Fibroblast of the aortic adventitia (primary cell): Measurements from ENCODE around the gene NSFL1C. TPM values are rescaled to one million over a fixed set of nuclear protein-coding genes. Genes with fewer than 3 reads are reported as not detected.
A peak's percentile ranks its signal among the peaks of the same experiment; 100 is the strongest.

Experiments used
- DNase-seq: peaks from one replicate; pipeline ENCODE4 v3.0.0-alpha.2; 2010; ENCODE audit warnings: low read depth
- H3K4me3 ChIP-seq: 2 replicates; pipeline ENCODE4 v1.5.1; 2011; ENCODE audit warnings: low read depth, mild to moderate bottlenecking, control low read depth, low read length, moderate library complexity
- total RNA-seq: library from RNA; depleted of rRNA; stranded (reverse); fragments of >200 nt; gene quantifications from 2 replicates; pipeline ENCODE4 v1.2.3, GENCODE V29; 2012; ENCODE audit warnings: low replicate concordance
- TF ChIP-seq, protein P1 (sequence below): IDR thresholded peaks from 2 replicates; pipeline ENCODE4 v1.5.1; 2011; ENCODE audit warnings: mild to moderate bottlenecking, low read length, control low read depth, inconsistent platforms; ENCODE audit not compliant: insufficient read depth

The NSFL1C gene
- total RNA-seq, 1 donor = 26.9 TPM

DNA sequence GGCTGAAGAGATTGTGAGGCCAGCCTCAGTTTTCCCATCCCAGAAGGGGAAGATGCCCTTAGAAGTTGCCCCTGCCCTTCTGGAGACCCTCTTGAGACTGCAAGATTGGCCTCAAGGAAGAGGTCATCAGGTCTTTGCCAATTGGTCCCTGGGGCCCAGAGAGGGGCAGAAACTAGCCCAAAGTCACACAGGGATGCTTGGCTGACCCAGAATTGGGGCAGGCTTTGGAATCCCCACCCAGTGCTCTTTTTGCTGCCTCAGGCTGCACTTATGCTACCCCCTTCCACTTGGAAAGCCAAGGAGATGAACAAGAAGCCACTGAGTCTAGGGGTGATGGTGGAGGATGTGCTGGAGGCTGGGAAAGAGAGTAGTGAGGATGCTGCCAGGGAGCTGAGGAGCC is 48.9 kb downstream of the NSFL1C start:
- TF ChIP-seq, protein P1, sequence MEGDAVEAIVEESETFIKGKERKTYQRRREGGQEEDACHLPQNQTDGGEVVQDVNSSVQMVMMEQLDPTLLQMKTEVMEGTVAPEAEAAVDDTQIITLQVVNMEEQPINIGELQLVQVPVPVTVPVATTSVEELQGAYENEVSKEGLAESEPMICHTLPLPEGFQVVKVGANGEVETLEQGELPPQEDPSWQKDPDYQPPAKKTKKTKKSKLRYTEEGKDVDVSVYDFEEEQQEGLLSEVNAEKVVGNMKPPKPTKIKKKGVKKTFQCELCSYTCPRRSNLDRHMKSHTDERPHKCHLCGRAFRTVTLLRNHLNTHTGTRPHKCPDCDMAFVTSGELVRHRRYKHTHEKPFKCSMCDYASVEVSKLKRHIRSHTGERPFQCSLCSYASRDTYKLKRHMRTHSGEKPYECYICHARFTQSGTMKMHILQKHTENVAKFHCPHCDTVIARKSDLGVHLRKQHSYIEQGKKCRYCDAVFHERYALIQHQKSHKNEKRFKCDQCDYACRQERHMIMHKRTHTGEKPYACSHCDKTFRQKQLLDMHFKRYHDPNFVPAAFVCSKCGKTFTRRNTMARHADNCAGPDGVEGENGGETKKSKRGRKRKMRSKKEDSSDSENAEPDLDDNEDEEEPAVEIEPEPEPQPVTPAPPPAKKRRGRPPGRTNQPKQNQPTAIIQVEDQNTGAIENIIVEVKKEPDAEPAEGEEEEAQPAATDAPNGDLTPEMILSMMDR = no peak
- no peak for DNase-seq
- H3K4me3 ChIP-seq = no peak overlapping the region

DNA sequence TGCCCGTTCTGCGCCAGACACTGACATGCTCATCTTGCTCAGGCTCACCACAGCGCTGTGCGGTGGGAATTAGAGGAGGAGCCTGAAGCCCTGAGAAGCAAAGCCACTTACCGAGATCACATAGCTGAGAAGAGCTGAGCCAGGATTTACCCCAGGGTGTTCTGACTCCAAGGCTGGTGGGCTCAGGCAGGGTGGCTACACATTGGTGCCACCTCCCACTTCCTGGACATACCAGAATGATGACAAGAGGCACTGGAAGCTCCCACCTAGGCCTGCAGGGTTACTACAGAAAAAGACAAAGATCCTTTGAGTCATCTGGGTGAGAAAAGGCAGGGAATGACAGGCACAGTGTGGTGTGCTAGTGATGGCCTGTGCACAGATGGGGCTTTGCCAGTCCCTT is 49.4 kb downstream of the NSFL1C start:
- DNase-seq = no peak
- TF ChIP-seq, protein P1 = no peak
- H3K4me3 ChIP-seq = no peak overlapping the region

DNA sequence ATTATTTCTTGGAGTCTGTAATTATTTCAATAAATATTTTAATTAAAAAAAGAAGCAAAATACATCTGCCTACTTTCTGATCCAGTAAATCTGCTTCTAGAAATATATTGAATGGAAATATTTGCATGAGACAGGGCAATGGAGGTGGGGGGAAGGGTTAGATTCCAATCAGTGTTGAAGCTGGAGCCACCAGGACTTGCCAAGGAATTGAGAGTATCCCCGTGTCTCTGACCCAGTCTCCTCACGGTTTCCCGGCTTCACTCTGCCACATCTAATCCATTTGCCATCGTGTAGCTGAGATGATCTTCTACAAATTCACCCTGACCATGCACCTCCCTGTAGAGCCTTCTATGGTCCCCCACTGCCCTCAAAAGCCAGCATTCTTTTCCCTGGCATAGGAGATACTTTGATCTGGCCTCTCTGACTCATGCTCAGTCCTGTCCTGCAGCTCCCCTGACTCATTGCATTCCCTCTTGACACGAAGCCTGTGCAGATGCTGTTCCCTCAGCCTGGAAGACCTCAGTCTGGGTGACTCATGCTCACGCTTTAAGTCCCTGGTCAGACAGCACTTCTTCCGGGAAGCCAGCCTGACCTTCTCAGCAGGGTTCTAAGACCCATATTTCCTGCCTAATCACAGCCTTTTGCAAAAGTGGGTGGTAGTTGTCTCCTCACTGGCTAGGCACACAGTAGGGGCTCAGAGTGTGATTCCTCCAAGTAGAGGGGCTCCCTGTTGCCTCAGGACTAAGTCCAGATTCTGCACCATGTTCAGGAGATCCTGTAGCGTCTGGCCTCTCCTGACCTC is 50.8 kb downstream of the NSFL1C start:
- H3K4me3 ChIP-seq = no peak overlapping the region
- peak; percentile 87 for DNase-seq
- TF ChIP-seq, protein P1 = no peak

DNA sequence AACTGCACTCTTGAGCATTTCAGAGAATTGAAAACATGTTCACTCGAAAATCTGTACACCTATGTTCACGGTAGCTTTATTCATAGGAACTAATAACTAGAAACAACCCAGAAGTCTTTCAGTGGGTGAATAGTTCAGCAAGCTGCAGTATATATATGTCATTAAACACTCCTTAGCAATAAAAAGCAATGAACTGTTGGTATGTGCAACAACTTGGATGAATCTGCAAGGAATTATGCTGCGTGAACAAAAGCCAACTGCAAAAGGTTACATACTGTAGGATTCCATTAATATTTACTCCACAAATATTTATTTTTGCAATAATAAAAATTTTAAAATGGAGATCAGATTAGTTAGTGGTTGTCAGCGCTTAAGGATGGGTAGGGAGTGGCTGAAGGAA is 51.7 kb downstream of the NSFL1C start:
- TF ChIP-seq, protein P1 = no peak
- no peak overlapping the region for H3K4me3 ChIP-seq
- no peak for DNase-seq

DNA sequence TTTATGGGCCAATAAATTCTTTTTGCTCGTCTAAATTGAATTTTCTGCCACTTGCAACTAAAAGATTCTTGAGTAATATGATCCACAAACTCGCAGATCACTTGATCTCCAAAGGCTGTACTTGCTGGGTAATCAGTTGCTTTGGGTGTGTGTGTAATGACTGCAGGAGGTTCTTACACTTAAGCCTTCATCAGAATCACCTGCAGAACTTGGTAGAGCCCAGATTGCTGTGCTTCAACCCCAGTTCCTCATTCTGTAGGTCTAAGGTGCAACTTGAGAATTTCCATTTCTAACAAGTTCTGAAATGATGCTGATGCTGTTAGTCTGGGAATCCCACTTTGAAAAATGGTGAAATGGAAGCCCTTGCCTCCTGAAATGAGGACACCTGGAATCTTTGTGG is 60.8 kb downstream of the NSFL1C start:
- TF ChIP-seq, protein P1 = no peak
- H3K4me3 ChIP-seq = no peak overlapping the region
- DNase-seq = no peak

DNA sequence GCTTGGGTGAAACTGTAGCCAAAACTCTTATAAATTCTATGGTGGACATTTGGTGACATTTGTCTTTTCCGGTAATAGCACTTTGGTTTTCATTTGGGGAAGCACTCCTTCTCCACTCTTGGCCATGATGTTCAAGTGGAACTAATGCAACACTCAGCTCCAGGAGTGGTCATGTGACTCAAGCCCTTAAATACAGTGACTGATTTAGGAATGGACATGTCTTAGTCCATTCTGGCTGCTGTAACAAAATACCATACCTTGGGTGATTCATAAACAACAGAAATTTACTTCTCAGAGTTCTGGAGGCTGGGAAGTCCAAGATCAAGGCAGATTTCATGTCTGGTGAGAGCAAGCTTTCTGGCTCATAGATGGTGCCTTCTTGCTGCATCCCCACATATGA is 63.0 kb downstream of the NSFL1C start:
- TF ChIP-seq, protein P1 = no peak
- no peak for DNase-seq
- no peak overlapping the region for H3K4me3 ChIP-seq

DNA sequence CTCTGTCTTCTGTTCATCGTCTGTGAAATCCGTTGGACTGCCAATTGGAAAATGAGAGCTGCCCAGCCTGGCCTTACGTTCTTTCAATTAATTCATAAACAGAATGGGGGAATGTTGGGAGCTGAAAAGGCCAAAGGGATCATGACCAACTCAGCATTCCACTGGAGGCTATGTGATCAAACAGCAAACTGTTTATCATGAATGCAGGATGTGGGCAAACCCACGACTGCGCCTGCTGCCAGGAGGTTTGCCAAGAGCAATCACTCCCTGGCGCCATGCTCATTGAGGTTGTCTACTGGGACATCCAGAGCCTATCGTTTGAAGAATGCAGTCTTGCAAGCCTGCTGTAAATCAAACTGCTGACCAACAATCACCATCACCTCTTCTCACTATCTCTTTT is 64.5 kb downstream of the NSFL1C start:
- no peak overlapping the region for H3K4me3 ChIP-seq
- DNase-seq = peak; percentile 56
- TF ChIP-seq, protein P1 = no peak
